Loucy (cell line): Measurements from ENCODE around the gene SLC9A8.

Experiments
- CTCF ChIP-seq: fragments of 200-600 bp; sonication (generic); conservative IDR thresholded peaks from 2 replicates; pipeline ENCODE4 v1.5.1; 2014; ENCODE audit warnings: mild to moderate bottlenecking, antibody characterized with exemption, low read length
- EZH2phosphoT487 ChIP-seq: fragments of 200-600 bp; IDR thresholded peaks from 2 replicates; pipeline ENCODE4 v1.6.1; 2018; ENCODE audit warnings: antibody characterized with exemption, mild to moderate bottlenecking, moderate library complexity, borderline replicate concordance

- TF ChIP-seq EZH2phosphoT487: no peak
- TF ChIP-seq CTCF: no peak
Observed at GRCh38 chr20:49803418-49803817, 9.2 kb upstream of the SLC9A8 start.
